HG03108 (cell line): ENCODE data around the gene MICAL3.

Experiments
- ATAC-seq: cut with Tn5 transposase; IDR thresholded peaks from one replicate; pipeline ENCODE4 v1.9.1; 2021; ENCODE audit warnings: moderate library complexity; ENCODE audit not compliant: unreplicated experiment

MICAL3 gene

DNA sequence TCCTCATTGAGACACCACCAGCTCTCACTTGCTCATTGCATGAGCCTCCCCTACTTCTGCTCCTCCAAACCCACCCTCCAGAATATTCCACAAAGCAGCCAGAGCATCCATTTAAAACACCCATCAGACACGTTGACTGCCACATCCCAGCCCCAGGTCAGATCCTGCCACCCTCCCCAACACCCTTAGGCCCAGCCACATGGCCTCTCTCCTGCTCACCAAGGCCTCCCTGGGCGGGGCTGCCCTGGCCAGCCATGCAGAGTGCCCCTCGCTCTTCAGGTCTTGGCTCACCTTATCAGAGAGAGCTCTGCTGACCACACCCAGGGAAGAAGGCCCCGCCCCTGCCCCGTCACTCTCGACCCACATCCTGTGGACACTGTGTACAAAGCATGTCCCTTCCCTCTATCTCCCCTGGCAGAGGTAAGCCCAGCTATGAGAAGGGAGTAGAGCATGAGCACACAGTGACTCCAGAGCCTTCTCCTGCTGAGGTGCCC is 106.8 kb downstream of the MICAL3 start:
- no peak for ATAC-seq

DNA sequence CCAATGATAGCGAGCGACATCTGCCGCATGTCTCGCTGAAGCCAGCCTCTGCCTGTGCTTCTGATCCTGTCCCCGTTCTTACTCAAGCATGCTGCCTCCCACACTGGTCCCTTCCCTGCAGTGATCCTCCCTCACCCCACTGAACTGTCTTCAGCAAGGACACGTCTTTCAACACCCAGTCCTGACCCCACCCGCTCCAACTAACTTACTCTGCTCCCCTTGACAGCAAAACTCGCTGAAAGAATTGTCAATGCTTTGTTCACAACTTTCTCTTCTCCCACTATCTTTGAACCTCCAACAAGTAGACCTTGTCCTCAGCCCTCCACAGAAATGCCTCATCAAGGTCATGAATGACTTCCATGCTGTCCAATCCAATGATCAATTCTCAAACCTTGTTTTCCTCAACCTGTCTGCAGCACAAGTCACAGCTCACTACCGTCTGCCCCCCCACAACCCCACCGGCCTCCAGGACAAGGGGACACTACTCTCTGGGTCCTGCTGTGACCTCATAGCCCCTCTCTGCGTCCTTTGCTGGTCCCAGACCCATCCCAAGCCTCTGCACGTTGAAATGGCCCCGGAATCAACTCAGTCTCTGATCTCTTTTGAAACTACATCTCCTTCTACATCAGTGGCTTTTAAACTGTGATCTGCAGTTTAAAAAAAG is 108.0 kb downstream of the MICAL3 start:
- no peak for ATAC-seq

DNA sequence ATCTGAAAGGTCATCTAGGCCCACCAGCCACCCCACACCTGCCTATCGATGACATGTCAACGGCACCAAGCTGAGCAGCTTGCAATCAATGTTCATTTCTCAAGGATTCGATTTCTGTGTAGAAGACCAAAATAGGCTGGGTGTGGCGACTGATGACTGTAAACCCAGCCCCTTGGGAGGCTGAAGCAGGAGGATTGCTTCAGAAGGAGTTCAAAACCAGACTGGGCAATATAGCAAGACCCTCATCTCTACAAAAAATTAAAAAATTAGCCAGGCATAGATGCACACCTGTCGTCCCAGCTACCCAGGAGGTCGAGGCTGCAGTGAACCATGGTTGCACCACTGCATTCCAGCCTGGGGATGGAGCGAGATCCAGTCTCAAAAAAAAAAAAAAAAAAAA is 108.7 kb downstream of the MICAL3 start:
- ATAC-seq: no peak

DNA sequence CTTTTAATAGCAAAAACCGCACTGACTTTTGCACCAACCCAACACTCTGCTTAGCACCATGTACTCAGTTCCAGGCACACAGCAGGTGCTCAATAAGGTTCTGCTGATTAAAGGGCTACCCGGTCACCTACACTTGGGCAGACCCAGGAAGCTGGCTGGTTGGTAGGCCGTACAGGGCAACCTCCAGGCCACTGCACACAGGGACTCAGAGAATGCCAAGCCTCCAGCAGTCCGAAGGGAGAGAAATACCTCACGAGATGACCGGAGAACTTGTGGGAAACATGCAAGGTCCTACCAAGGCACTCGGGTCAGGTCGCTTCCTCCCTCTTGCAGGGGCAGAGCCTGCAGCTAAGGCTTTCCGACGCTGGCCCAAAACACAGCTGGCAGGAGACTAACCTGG is 109.2 kb downstream of the MICAL3 start:
- no peak for ATAC-seq

DNA sequence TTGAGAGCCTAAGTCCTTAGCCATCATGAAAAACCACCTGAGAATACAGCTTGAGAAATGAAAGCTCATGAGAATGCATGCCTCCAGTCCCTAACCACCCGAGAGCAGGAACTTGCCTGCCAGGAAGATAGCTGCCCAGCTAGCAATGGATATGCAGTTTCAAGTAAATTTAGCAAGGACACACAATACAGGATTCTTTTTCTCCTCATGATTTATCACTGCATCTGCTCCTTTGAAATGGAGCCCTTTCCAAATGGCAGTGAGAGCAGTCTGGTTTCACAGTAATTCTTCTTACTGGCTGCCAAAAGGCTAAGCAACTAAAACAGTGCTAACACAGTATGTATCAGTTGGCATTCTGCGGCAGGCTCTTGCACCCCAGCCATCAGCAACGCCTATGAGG is 109.9 kb downstream of the MICAL3 start:
- ATAC-seq: no peak

DNA sequence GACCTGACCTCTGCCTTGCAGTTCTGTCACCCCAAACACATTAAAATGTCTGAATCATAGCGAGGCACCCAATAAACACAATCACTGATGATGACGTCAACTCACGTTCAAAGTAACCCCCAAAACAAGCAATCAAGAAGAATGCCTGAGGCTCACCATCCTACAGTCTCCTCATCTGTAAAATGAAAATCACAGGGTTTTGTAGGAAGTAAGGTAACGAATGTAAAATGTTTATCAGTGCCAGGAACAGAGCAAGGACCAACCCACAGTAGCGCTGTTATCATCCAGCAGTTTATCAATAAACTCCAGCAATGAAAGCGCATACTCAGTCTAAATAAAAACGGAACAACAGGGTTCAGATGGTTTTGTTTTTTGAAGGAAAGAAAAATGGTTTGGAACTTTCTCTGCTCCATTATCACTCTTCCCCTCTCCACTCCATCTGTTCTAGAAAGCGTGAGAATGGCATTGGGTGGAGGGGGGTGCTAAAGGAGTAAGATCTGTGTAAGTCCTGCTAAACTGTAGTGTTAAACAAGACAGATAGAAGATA is 110.5 kb downstream of the MICAL3 start:
- ATAC-seq: no peak

DNA sequence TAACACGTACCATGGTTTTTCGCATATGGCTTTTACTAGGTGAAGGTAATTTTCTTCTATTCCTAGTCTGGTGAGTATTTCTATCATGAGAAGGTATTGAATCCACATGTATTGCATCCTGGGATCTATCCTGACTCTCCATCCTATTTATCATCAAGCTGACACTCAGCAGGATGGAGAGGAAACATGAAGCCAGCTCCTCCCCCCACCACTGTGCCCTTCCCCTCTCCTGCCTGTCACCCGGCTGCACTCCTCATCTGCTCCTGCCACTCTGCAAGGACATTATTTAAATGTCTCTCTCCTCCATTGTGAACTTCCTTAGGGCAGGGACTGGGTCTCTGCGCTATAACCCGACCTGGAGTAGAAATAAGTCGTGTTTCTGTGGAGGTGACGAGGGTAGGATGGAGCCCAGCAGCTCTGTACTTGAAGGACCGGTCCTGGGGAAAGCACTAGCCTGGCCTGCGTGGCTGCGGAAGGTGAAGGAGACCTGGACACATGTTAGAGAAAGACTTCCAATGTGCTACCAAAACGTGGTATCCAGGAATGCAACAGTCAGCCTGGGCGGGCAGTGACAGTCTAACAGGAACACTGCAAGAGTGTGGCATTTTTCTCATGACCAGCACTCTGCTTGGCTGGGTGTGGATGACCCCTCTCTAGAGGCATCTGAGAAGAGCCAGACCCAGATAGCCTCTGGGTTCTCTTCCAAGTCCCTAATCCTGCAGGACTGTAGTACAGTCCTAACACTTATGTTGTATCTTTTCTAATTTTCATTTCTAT is 111.2 kb downstream of the MICAL3 start:
- no peak for ATAC-seq

DNA sequence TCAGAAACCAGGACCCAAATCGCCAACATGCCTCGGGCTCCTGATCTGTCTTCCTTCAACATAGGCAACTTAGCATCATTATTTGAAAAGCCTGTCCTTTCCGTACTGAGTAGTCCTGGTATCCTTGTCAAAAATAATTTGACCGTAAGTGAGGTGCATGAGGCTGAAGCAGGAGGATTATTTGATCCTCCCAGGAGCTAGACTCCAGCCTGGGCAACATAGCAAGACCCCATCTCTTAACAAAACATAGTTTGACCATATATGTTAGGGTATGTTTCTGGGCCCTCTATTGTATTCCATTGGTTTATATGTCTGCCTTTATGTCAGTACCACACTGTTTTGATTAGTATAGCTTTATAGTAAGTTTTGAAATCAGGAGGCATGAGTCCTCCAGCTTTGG is 112.5 kb downstream of the MICAL3 start:
- ATAC-seq: no peak

DNA sequence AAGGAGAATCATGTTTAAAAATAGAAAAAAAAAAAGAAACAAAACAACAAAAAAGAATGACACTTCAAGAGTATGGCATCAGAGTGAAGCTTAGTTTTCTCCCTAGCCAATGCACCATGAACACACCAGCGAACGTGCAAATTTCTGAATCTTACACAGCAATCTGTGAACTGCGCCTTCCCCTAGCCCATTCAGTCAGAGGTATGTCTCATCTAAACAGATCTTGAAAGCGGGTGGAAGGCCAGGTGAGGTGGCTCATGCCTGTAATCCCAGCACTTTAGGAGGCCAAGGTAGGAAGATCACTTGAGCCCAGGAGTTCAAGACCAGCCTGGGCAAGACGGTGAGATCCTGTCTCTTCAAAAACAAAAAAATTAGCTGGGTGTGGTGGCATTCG is 113.1 kb downstream of the MICAL3 start:
- ATAC-seq: no peak

DNA sequence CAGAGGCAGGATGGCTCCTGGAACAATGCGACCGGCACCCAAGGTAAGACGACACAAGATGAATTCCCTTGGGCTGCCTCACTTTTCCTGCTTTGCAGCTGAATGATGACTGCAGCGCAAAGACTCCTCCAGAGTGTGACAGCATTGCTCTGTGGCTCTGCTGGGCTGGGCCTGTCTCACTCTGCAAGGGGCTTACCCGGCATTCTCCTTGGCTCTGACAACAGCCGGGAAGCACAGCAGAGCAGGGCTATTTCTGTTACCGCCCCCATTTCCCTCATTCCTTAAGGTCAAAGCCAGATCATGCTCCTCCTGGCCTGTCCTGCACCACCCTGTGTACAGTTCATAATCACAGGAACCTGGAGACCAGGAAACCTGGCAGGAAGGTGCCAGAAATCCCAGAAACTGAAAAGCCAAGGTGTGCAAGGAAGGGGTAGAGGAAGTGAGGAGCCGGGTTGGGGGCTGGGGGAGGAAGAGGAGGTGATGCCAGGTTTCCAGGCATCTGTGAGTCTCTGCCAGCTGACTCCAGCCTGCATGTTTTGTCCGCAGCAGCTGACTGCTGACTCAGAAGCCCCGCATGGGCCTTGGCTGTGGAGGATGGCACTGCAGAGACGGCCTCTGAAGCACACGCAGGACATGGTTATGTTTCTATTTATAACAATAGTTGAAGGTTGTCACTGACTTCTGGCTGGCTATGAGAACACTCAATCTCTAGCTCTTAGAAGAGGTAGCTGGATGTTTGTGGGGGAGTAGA is 113.6 kb downstream of the MICAL3 start:
- no peak for ATAC-seq

DNA sequence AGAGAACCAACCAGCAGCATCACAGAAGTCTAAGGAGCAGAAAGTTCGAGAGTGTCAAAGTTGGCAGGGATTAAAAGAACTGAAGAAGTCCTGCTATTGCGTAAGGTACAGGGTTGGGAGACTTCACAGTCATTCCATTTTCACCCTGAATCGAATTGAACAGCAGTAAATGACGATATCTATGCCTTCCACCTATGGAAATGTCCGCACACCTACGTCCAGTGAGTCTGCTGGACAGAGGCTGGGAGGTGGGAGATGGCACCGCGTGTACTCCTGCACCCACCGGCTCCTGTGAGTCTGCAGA is 116.7 kb downstream of the MICAL3 start:
- no peak for ATAC-seq

DNA sequence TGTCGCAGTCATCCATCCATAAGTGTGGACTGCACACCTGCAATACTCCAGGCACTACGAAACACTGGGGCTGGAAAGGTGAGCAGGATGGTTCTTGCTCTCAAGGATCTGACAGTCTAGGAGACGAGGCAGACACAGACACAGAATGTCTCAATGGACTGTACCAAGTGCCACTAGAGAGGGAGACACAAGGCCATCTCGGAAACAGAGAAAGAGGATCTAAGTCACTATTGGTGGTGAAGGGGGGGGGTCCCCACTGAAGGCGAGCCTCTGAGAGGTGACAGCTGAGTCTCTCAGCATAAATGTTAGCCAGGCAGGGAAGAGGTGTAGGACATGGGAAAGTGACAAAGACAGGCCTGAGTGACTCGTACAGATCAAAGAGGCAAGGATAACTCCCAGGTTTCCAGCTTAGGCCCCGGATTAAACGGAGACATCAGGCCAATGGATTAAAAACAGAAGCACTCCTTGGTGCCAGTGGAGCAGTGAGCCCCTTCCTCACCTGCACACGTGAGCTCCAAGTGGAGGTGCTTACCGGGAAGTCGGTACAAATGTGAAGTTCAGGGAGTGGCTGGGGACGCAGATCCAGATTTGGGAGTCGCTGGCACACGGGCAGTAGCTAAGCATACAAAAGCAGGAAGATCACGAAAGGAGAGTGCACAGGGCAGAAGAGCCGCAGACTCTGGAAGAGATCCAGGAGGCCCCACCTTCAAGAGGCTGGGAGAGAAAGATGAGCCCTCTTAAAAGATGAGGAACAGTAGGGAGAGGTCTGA is 117.2 kb downstream of the MICAL3 start:
- ATAC-seq: no peak

DNA sequence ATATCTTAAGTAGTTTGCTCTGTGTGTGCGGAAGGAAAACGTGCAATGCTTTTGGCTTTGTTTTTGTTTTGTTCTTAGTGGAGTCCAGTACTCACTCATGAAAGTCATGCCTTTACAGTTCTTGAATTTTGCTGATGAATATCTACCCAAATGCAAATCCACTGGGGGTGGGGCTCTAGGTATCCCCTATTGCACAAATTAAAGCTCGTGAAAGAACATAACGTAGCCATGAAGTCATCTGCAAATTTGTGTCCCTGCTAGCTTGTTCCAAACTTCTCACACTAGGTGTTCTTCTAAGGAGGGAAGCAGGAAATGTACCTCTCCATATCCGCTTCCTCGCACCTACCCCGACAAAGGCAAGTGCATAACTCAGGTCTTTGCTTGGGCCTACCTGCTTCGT is 118.9 kb downstream of the MICAL3 start:
- ATAC-seq: no peak

DNA sequence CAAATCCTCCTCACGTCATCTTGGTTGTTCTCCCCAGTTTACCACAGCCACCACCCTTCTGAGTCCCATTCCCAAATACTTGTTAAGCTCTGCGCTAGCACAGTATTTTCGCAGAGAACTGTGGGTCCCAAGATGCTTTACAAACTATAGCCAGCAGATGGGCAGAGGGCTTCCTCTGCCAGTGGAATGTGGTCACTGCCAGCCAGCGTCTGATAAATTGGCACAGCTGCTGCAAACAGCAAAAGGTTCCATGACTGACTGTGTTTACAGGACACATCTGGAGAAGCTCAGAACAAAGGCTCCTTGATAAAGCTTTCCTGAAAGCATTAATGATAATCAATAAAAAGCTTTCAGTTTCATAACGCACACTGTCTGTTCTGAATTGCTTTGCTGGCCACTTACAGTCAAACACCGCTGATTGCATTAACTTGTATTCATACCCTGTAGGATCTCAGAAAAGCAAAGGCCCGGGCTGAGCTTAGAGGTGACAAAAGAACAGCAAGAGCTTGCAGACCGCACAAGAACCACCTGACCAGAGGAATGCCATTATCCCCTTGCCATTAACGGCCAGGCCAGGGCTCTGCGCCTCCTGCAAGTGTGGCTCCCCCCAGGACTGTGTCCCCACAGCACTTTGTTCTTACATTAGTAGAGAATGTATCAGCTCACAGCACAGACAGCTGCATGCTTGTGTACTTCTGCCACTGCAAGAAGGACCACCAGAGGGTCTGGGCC is 120.6 kb downstream of the MICAL3 start:
- no peak for ATAC-seq

DNA sequence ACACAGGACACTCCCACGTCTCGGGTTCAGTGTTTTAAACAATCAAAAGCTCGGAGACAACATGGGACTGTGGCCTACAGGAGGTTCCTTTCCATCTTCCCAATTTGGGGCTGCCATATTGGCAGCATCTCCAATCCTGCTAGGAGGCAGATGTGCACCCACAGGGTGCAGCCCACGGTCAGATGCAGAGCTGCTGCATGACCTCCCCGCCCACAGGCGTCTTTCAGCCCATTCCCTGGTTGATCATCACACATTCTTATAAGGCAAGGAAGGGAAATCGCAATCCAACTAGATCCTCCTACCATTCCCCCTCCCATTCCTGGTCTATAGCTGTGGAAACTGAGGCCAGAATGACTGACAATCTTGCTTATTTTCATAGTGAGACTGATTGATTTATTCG is 121.4 kb downstream of the MICAL3 start:
- no peak for ATAC-seq

DNA sequence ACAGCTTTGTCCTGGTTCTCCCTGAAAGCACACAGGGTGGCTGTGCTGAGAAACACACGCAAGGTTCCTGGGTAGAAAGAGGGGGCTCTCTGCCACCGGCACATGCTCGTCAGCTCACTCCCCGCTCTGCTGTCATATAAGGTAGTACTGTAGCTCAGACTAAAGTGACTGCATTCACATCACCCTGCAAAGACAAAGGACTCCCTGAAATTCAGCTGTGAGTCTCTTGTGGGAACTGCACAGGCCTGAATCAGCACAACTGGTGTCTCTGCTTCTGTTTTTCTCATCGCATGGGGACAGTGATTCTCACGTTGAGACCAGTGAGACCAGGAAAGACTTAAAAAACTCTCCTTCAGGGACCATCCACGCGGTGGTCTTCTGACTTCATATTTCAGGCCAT is 126.0 kb downstream of the MICAL3 start:
- no peak for ATAC-seq

DNA sequence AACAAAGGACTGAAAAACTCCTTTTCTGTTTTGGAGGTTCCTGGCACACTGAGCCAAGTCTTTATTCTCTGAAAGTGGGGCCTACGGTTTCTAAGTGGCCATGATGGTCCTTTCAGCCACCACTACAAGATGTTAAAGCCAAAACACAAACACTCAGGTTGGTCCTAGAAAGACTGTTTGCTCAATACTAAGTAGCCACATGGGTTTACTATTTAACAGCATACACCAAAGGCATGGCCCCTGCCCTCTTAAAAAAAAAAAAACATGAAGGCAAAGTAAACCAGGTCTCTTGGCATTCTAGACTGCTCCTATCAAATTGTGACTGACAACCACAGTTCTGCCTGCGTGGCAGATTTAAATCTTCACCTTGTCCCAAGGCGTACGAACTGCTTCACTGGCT is 126.5 kb downstream of the MICAL3 start:
- no peak for ATAC-seq

DNA sequence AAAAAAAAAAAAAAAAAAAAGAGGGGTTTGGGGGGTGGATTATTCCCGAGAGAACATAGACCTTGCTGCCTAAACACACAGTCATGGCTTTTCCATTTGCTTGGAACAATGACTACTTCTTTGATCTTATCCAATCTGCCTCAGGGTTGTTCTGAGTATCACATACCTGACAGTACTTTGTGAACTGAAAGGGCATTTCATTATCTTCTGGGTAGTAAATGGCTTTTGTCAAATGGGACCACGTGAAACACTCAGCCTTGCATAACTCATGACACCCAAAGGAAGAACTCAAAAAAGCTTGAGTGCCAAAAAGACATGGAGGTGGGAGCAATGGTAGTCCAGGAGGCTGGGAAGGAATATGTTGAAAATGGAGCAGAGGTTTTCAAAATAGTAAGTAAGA is 126.9 kb downstream of the MICAL3 start:
- no peak for ATAC-seq

DNA sequence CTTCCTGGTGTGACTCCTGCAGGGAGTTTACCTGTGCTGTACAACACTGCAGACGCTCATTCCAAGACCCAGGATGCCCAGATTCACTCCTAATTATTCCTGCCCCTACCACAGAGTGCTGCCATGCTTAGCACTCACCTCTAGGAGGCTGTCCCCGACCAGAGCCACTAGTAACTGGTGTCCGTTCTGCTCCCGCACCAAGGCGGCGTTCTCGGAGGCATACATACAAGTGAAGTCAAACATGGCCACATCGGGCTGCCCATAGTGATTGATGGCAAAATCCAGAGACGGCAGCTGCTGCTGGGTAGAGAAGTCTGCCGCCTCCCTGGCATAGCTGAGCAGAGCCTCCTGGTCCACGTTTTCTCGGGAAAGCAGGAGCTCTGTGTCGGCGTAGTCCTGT is 127.8 kb downstream of the MICAL3 start:
- ATAC-seq: no peak

DNA sequence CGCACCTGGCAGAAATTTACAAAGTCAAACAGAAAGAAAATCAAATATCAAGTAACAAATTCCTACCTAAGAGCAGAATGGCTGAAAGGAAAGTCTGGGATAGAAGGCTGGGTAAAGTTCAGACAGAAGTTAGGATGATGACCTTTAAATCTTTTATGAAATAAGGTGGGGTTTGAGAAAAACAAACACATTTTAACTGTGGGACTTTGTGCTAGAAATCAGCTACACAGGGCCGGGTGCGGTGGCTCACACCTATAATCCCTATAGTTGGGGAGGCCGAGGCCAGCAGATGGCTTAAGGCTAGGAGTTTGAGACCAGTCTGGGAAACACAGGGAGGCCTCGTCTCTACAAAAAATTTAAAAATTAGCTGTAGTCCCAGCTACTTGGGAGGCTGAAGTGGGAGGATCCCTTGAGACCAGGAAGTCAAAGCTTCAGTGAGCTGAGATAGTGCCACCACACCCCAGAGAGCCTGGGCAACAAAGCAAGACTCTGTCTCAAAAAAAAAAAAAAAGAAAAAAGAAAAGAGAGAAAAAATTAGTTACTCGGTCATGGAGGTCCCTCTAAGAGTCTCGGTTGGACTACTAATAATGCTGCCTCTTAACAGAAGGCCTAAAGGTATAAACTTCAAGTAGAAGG is 130.3 kb downstream of the MICAL3 start:
- ATAC-seq: no peak
